K562 (cell line): ENCODE measurements around the gene PSPC1. TPM values are rescaled to one million over a fixed set of nuclear protein-coding genes. Genes with fewer than 3 reads are reported as not detected.
A peak's percentile ranks its signal among the peaks of the same experiment; 100 is the strongest.

Source experiments
- CBFA2T3 ChIP-seq: fragments of 450-650 bp; IDR thresholded peaks from 2 replicates; pipeline ENCODE4 v1.6.1; 2017
- GTF2E2 ChIP-seq: fragments of 200-800 bp; sonication (Bioruptor generic); IDR thresholded peaks from 2 replicates; pipeline ENCODE4 v1.6.1; 2016; ENCODE audit warnings: missing genetic modification characterization, missing compliant biosample characterization
- GTF2F1 ChIP-seq: IDR thresholded peaks from 2 replicates; pipeline ENCODE4 v1.6.1; 2011; ENCODE audit warnings: low read depth, low read length, improper control_type of control experiment
- GTF3C2 ChIP-seq: IDR thresholded peaks from 3 replicates; pipeline ENCODE4 v1.6.1; 2011; ENCODE audit warnings: borderline replicate concordance, mild to moderate bottlenecking, moderate library complexity; ENCODE audit not compliant: insufficient read length; ENCODE audit errors: extremely low read depth
- JUND ChIP-seq, 2 experiments: IDR thresholded peaks; 2 replicates in 1 of 2; 3 replicates in 1 of 2; pipeline ENCODE4 v1.6.1; 2011; ENCODE audit warnings: borderline replicate concordance in 2 of 2, low read depth in 2 of 2, low read length in 2 of 2, improper control_type of control experiment in 1 of 2, missing biosample characterization in 1 of 2, missing genetic modification characterization in 1 of 2, missing genetic modification reagents in 1 of 2
- KAT2B ChIP-seq: IDR thresholded peaks from one replicate; pipeline ENCODE4 v1.6.1; 2012; ENCODE audit warnings: low read depth, mild to moderate bottlenecking, control low read depth, inconsistent platforms, low read length, moderate library complexity
- L3MBTL2 ChIP-seq: fragments of 450-650 bp; IDR thresholded peaks from 2 replicates; pipeline ENCODE4 v1.6.1; 2016; ENCODE audit warnings: mild to moderate bottlenecking, moderate library complexity
- NCOA6 ChIP-seq: fragments of 450-650 bp; IDR thresholded peaks from 2 replicates; pipeline ENCODE4 v1.6.1; 2017; ENCODE audit warnings: mild to moderate bottlenecking
- NFATC3 ChIP-seq: fragments of 450-650 bp; IDR thresholded peaks from 2 replicates; pipeline ENCODE4 v1.6.1; 2017; ENCODE audit warnings: mild to moderate bottlenecking
- NFE2 ChIP-seq: IDR thresholded peaks from 2 replicates; pipeline ENCODE4 v1.6.1; 2014; ENCODE audit warnings: antibody characterized with exemption, low read depth
- PHB ChIP-seq: fragments of 250-450 bp; sonication (Bioruptor Pico); IDR thresholded peaks from 2 replicates; pipeline ENCODE4 v1.5.0; 2021
- PHF8 ChIP-seq: fragments of 200-600 bp; sonication (generic); IDR thresholded peaks from 2 replicates; pipeline ENCODE4 v1.6.1; 2012; ENCODE audit warnings: mixed run types, mild to moderate bottlenecking, inconsistent platforms, low read length, moderate library complexity, borderline replicate concordance
- POLR3A ChIP-seq: IDR thresholded peaks from 2 replicates; pipeline ENCODE4 v1.6.1; 2011; ENCODE audit warnings: borderline replicate concordance, mild to moderate bottlenecking, moderate library complexity; ENCODE audit not compliant: insufficient read length, insufficient read depth; ENCODE audit errors: extremely low read depth
- SIN3A ChIP-seq, 2 experiments: fragments of 150-350 bp in 1 of 2; IDR thresholded peaks; 2 replicates each; pipeline ENCODE4 v1.6.1; 2011 to 2016; ENCODE audit warnings: borderline replicate concordance in 2 of 2, low read depth in 2 of 2, low read length in 2 of 2, mild to moderate bottlenecking in 2 of 2, moderate library complexity in 2 of 2; ENCODE audit not compliant: control insufficient read depth in 1 of 2
- SMARCA4 ChIP-seq: fragments of 450-650 bp; IDR thresholded peaks from 2 replicates; pipeline ENCODE4 v1.6.1; 2016
- SNAPC5 ChIP-seq: fragments of 250-450 bp; sonication (Bioruptor Pico); IDR thresholded peaks from 2 replicates; pipeline ENCODE4 v1.8.0; 2021; ENCODE audit warnings: moderate library complexity, mild to moderate bottlenecking, inconsistent platforms
- SP1 ChIP-seq: sonication (generic); formaldehyde crosslinking; IDR thresholded peaks from 2 replicates; pipeline ENCODE4 v1.8.1; 2022; ENCODE audit warnings: mild to moderate bottlenecking, missing genetic modification reagents
- STAT5A ChIP-seq: IDR thresholded peaks from 2 replicates; pipeline ENCODE4 v1.6.1; 2012; ENCODE audit warnings: low read length, inconsistent platforms, borderline replicate concordance
- ZNF212 ChIP-seq: fragments of 450-650 bp; formaldehyde crosslinking; IDR thresholded peaks from 2 replicates; pipeline ENCODE4 v1.4.0; 2020; ENCODE audit warnings: mild to moderate bottlenecking
- ZNF592 ChIP-seq: fragments of 450-650 bp; IDR thresholded peaks from 2 replicates; pipeline ENCODE4 v1.6.1; 2017; ENCODE audit warnings: antibody characterized with exemption, mild to moderate bottlenecking
- ZNF707 ChIP-seq: fragments of 250-450 bp; sonication (Bioruptor Pico); conservative IDR thresholded peaks from 2 replicates; pipeline ENCODE4 v1.8.0; 2022; ENCODE audit warnings: inconsistent platforms, mild to moderate bottlenecking, moderate library complexity
- ZNF717 ChIP-seq: fragments of 250-450 bp; sonication (Bioruptor Pico); IDR thresholded peaks from 2 replicates; pipeline ENCODE4 v1.5.0; 2021
- polyA plus RNA-seq, 8 experiments: library from polyadenylated mRNA; depleted of rRNA in 4 of 8; stranded (reverse) in 5 of 8; unstranded in 3 of 8; fragments of >200 nt; fragmentation: Nextera tagmentation in 2 of 8; fragmentation: Illumina TruSeq in 1 of 8; extraction: Ambion mirVana in 2 of 8; extraction: Trizol in 1 of 8; gene quantifications; 2 replicates each; pipeline versions ENCODE4 v1.2.1 to v1.2.3, GENCODE V29; 2011 to 2014; ENCODE audit warnings: inconsistent platforms in 1 of 8, missing spikeins in 1 of 8
- total RNA-seq, 7 experiments: library from RNA; depleted of rRNA in 6 of 7; stranded (reverse); fragments of >200 nt in 6 of 7; fragmentation: Illumina TruSeq in 2 of 7; extraction: Trizol in 2 of 7; gene quantifications; 2 replicates each; pipeline versions ENCODE4 v1.2.1 to v1.2.3, GENCODE V29; 2011 to 2021; ENCODE audit warnings: low replicate concordance in 1 of 7

PSPC1 gene
- total and polyA plus RNA-seq, 9 of the 15 experiments (the other 6 are each of a cell fraction or from before 2014, with no cell fraction given): 8.6 to 60.4 (median 42.4) TPM

GRCh38 chr13:19713186-19713965 is 69.4 kb downstream of the PSPC1 start (continued):
- no peak for TF ChIP-seq SIN3A (IDR thresholded peaks at IDR 0.05; ENCODE audit: borderline replicate concordance in 2 of 2, control insufficient read depth in 1 of 2, low read depth in 2 of 2, low read length in 2 of 2)
- TF ChIP-seq NCOA6: no peak
- TF ChIP-seq NFATC3: no peak
- peak; percentile 34; the same call in 1 of the 2 replicates for TF ChIP-seq NFE2
- no peak for TF ChIP-seq GTF2E2 (tag)
- TF ChIP-seq KAT2B: no peak
- TF ChIP-seq GTF2F1: no peak
- TF ChIP-seq CBFA2T3: no peak
- TF ChIP-seq ZNF707 (CRISPR knock-in tag): no peak
- no peak for TF ChIP-seq ZNF717
- TF ChIP-seq SMARCA4: peak; percentile 37; the same call in 1 of the 2 replicates
- peak; percentile 64; the same call in 1 of the 2 replicates for TF ChIP-seq JUND (IDR thresholded peaks at IDR 0.05; ENCODE audit: borderline replicate concordance, low read depth, low read length)
- peak; percentile 71; the same call in 2 of the 3 replicates for TF ChIP-seq JUND (tag; IDR thresholded peaks at IDR 0.05; ENCODE audit: borderline replicate concordance, low read depth, low read length)
- TF ChIP-seq PHF8: no peak
- TF ChIP-seq ZNF592: peak; percentile 62; the same call in 1 of the 2 replicates
- no peak for TF ChIP-seq STAT5A
- no peak for TF ChIP-seq POLR3A
- TF ChIP-seq GTF3C2: no peak
- TF ChIP-seq ZNF212: no peak
- no peak for TF ChIP-seq SP1 (CRISPR knock-in tag)
- TF ChIP-seq SNAPC5 (CRISPR knock-in tag): no peak
- no peak for TF ChIP-seq PHB (CRISPR knock-in tag)
- TF ChIP-seq L3MBTL2: peak; percentile 85
